Keratinocyte (primary cell): ENCODE results near the gene RAB11FIP5. TPM values are rescaled to one million over a fixed set of nuclear protein-coding genes. Genes with fewer than 3 reads are reported as not detected.

Experiments
- DNase-seq: peaks from one replicate; pipeline ENCODE4 v3.0.0-alpha.2; 2011; ENCODE audit warnings: low read depth, missing footprints, low spot score
- FAIRE-seq: peaks from 2 replicates; lab custom pipeline; 2011; peaks lifted over from hg19 to GRCh38; lab: Jason Lieb, UNC
- H2AFZ ChIP-seq: 2 replicates; pipeline ENCODE4 v1.6.0; 2012; ENCODE audit warnings: low read length, control low read depth, inconsistent platforms; ENCODE audit not compliant: control insufficient read depth
- H3K27ac ChIP-seq: 2 replicates; pipeline ENCODE4 v1.5.1; 2011; ENCODE audit warnings: low read length; ENCODE audit not compliant: control insufficient read depth, insufficient read depth
- H3K27me3 ChIP-seq: 3 replicates; pipeline ENCODE4 v1.6.0; 2011; ENCODE audit warnings: low read length; ENCODE audit not compliant: control insufficient read depth, insufficient read depth; ENCODE audit errors: extremely low read depth
- H3K36me3 ChIP-seq, 2 experiments: 2 replicates in 1 of 2; 3 replicates in 1 of 2; pipeline ENCODE4 v1.5.1; 2011; ENCODE audit warnings: low read length in 2 of 2, mild to moderate bottlenecking in 1 of 2; ENCODE audit not compliant: control insufficient read depth in 2 of 2, insufficient read depth in 2 of 2; ENCODE audit errors: extremely low read depth in 1 of 2
- H3K4me1 ChIP-seq: 3 replicates; pipeline ENCODE4 v1.5.1; 2011; ENCODE audit warnings: low read length; ENCODE audit not compliant: control insufficient read depth, insufficient read depth; ENCODE audit errors: extremely low read depth
- H3K4me2 ChIP-seq: 3 replicates; pipeline ENCODE4 v1.6.0; 2011; ENCODE audit warnings: low read depth, low read length; ENCODE audit not compliant: control insufficient read depth, insufficient read depth; ENCODE audit errors: extremely low read depth
- H3K4me3 ChIP-seq, 3 experiments: fragments of 200-600 bp in 1 of 3; sonication (generic) in 1 of 3; 2 replicates in 2 of 3; 3 replicates in 1 of 3; pipeline ENCODE4 v1.5.1; 2011 to 2016; ENCODE audit warnings: low read length in 3 of 3, mild to moderate bottlenecking in 3 of 3, control low read depth in 2 of 3, inconsistent platforms in 1 of 3, low read depth in 1 of 3, mixed read lengths in 1 of 3, mixed run types in 1 of 3, moderate library complexity in 1 of 3; ENCODE audit not compliant: control insufficient read depth in 2 of 3, insufficient read depth in 2 of 3; ENCODE audit errors: extremely low read depth in 1 of 3
- H3K79me2 ChIP-seq: 2 replicates; pipeline ENCODE4 v1.6.0; 2012; ENCODE audit warnings: low read length; ENCODE audit not compliant: control insufficient read depth, insufficient read depth
- H3K9ac ChIP-seq: 3 replicates; pipeline ENCODE4 v1.6.0; 2011; ENCODE audit warnings: low read length; ENCODE audit not compliant: control insufficient read depth, insufficient read depth; ENCODE audit errors: extremely low read depth
- H3K9me1 ChIP-seq: 3 replicates; pipeline ENCODE4 v1.6.0; 2011; ENCODE audit warnings: low read length; ENCODE audit not compliant: control insufficient read depth, insufficient read depth; ENCODE audit errors: extremely low read depth
- H3K9me3 ChIP-seq: 2 replicates; pipeline ENCODE4 v1.5.1; 2012; ENCODE audit warnings: low read depth, low read length; ENCODE audit not compliant: control insufficient read depth
- H4K20me1 ChIP-seq: 3 replicates; pipeline ENCODE4 v1.6.0; 2011; ENCODE audit warnings: low read length; ENCODE audit not compliant: control insufficient read depth, insufficient read depth; ENCODE audit errors: extremely low read depth
- CTCF ChIP-seq, 3 experiments: IDR thresholded peaks in 1 of 3; conservative IDR thresholded peaks in 1 of 3; optimal IDR thresholded peaks in 1 of 3; 2 replicates in 2 of 3; 3 replicates in 1 of 3; pipeline versions ENCODE3 to v1.5.1; 2011; ENCODE audit warnings: low read length in 3 of 3, mild to moderate bottlenecking in 3 of 3, moderate library complexity in 2 of 3, control low read depth in 1 of 3, inconsistent platforms in 1 of 3; ENCODE audit not compliant: insufficient read depth in 2 of 3; ENCODE audit errors: extremely low read depth in 1 of 3
- EZH2 ChIP-seq: IDR thresholded peaks from one replicate; pipeline ENCODE4 v1.6.1; 2012; ENCODE audit warnings: inconsistent platforms, mild to moderate bottlenecking, low read length, moderate library complexity
- dilution Hi-C: fragments of 300-500 bp; cut with MboI; formaldehyde crosslinking; loops from one replicate; pipeline ENCODE4 v1.7.0; 2020; ENCODE audit warnings: low sequenced_read_pairs; ENCODE audit not compliant: extremely low pct_ligation_motif_present
- polyA plus RNA-seq, 5 experiments: library from polyadenylated mRNA; depleted of rRNA in 3 of 5; stranded (reverse) in 3 of 5; stranded (forward) in 1 of 5; unstranded in 1 of 5; fragments of >200 nt; gene quantifications; 1 replicate in 1 of 5; 2 replicates in 3 of 5; 3 replicates in 1 of 5; pipeline versions ENCODE4 v1.2.1 to v1.2.3, GENCODE V29; 2011 to 2012; ENCODE audit warnings: missing spikeins in 2 of 5, low read depth in 1 of 5, low replicate concordance in 1 of 5

The RAB11FIP5 gene
- polyA plus RNA-seq, 1 donor (not counting 4 experiments of a cell fraction or from before 2014, with no cell fraction given): 40.1 TPM

GRCh38 chr2:73080321-73081131, 32.2 kb downstream of the RAB11FIP5 start:
- TF ChIP-seq EZH2 (no peak), CTCF (optimal IDR thresholded peaks at IDR 0.05 in 1 of 3, IDR thresholded peaks at IDR 0.05 in 1 of 3, conservative IDR thresholded peaks at IDR 0.05 in 1 of 3; ENCODE audit: extremely low read depth in 1 of 3, insufficient read depth in 2 of 3, low read length in 3 of 3) (no peak)
- peaks cover 5% of the 10 kb centered on the region for H3K4me1 ChIP-seq

GRCh38 chr2:73079636-73080035, 33.1 kb downstream of the RAB11FIP5 start:
- DNase-seq (no peak), FAIRE-seq (no peak)
- H3K9me3 ChIP-seq: no peaks in the 10 kb centered on the region
- H3K36me3 ChIP-seq: peaks cover 17 to 40% of the 10 kb centered on the region in 2 experiments
- H3K4me2 ChIP-seq: no peak overlapping the region
- H3K79me2 ChIP-seq: peaks cover 45% of the 10 kb centered on the region
- H4K20me1 ChIP-seq: peaks cover 14% of the 10 kb centered on the region
- dilution Hi-C loops: no loop called here
- no peaks in the 10 kb centered on the region for H3K9me1 ChIP-seq
- no peak for TF ChIP-seq CTCF (optimal IDR thresholded peaks at IDR 0.05 in 1 of 3, IDR thresholded peaks at IDR 0.05 in 1 of 3, conservative IDR thresholded peaks at IDR 0.05 in 1 of 3; ENCODE audit: extremely low read depth in 1 of 3, insufficient read depth in 2 of 3, low read length in 3 of 3)
- TF ChIP-seq EZH2: no peak
- no peaks in the 10 kb centered on the region for H3K27me3 ChIP-seq
- H3K27ac ChIP-seq: no peak overlapping the region
- H3K4me1 ChIP-seq: no peaks in the 10 kb centered on the region
- no peak overlapping the region for H2AFZ ChIP-seq
- H3K4me3 ChIP-seq: no peak overlapping the region
- no peak overlapping the region for H3K9ac ChIP-seq

More at GRCh38 chr2:73080321-73081131, 32.2 kb downstream of the RAB11FIP5 start:
- no peak overlapping the region for H3K4me3 ChIP-seq
- H3K27ac ChIP-seq: no peak overlapping the region
- no peak overlapping the region for H3K9ac ChIP-seq
- H3K79me2 ChIP-seq: peaks cover 54% of the 10 kb centered on the region
- peaks cover 17 to 37% of the 10 kb centered on the region in 2 experiments for H3K36me3 ChIP-seq
- DNase-seq (no peak), FAIRE-seq (no peak)
- no peaks in the 10 kb centered on the region for H3K27me3 ChIP-seq
- H4K20me1 ChIP-seq: peaks cover 21% of the 10 kb centered on the region
- H3K9me1 ChIP-seq: no peaks in the 10 kb centered on the region
- dilution Hi-C loops: no loop called here
- H2AFZ ChIP-seq: no peak overlapping the region
- H3K4me2 ChIP-seq: no peak overlapping the region
- no peaks in the 10 kb centered on the region for H3K9me3 ChIP-seq
